Brain microvascular endothelial cell (primary cell): ENCODE data around the gene CCNI2.

ENCODE experiments used
- DNase-seq: peaks from one replicate; pipeline ENCODE4 v3.0.0-alpha.2; 2020
- H3K27ac ChIP-seq: fragments of 250-450 bp; sonication (Bioruptor Pico); 2 replicates; pipeline ENCODE4 v1.5.1; 2020; ENCODE audit warnings: mild to moderate bottlenecking, moderate library complexity
- H3K27me3 ChIP-seq: fragments of 250-450 bp; sonication (Bioruptor Pico); replicated peaks from 2 replicates; pipeline ENCODE4 v1.5.1; 2020; ENCODE audit warnings: mild to moderate bottlenecking
- H3K36me3 ChIP-seq: fragments of 250-450 bp; sonication (Bioruptor Pico); replicated peaks from 2 replicates; pipeline ENCODE4 v1.5.1; 2020; ENCODE audit warnings: mild to moderate bottlenecking
- H3K4me3 ChIP-seq: 2 replicates; pipeline ENCODE4 v1.5.1; 2011; ENCODE audit warnings: low read depth, mild to moderate bottlenecking, control low read depth, low read length, moderate library complexity
- CTCF ChIP-seq: IDR thresholded peaks from 2 replicates; pipeline ENCODE4 v1.5.1; 2011; ENCODE audit warnings: low read depth, mild to moderate bottlenecking, moderate library complexity, low read length, control low read depth, inconsistent platforms; ENCODE audit errors: missing control alignments
- in situ Hi-C: cut with HindIII; loops from 2 replicates; pipeline ENCODE4 v1.10.0; 2017; ENCODE audit warnings: low sequenced_read_pairs, low pct_ligation_motif_present

CCNI2 gene

DNA sequence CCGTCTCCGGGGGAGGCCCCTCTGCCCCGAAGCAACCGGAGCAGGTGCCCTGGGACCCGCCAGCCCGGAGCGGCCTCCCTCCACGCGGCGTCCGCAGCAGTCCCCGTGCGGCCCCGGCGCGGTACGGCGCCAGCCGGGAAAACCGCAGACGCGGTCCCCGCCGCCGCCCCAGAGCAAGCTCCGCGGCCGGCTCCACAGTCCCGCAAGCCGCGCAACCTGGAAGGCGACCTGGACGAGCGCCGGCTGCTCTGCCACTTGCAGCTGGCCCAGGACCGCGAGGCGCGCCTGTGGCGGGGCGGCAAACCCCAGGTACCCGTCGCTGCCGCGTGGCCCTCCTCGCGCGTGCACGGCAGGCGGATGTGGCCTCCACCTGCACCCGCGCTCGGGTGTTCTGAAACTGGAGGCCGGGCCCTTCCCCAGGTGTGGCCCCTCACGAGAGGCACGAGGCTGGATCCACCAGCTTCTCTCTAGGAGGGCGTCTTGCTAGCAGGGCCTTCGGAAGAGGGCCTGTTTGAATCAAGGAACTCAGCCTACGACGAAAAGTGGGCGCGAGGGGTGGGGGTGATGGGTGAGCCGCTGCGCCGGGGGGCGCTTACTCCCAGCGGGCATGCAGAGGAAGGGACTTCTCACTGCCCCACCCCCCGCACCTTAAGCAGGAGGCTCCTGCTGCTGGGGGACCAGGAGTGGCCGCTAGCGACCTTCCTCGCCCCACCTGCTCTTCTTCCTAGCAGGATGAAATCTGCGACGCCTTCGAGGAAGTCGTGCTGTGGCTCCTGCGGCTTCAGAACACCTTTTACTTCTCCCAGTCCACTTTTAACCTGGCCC lies 602 bp downstream of the CCNI2 start:
- no peak for DNase-seq
- no peak for TF ChIP-seq CTCF
- Histone ChIP-seq H3K4me3 (peak overlapping the region; percentile 44), H3K27me3 (peaks cover 19% of the 10 kb centered on the region), H3K27ac (no peak overlapping the region), H3K36me3 (no peaks in the 10 kb centered on the region)
- in situ Hi-C loops: no loop called here

DNA sequence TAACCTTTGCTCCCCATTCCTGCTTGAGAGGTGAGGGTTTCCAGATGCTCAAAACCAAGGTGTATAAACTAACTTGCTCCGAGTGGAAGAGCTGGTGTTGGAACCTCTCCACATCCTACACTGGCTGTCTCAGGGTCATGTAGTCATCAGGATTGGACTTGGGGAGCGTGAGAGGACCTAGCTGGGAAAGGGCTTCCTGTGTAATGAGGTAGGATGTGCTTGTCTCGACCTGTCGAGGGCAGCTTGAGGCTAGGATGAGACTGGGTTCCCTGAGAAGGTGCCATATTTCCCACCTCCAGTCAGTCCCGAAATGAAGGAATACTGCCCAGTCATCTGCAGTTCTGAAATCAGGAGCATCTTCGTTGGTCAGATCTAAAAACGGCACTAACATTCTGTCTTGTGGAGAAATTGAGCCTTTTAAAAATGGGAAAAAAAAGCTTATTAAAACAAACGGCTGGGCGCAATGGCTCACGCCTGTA lies 1.3 kb downstream of the CCNI2 start:
- TF ChIP-seq CTCF: no peak
- DNase-seq: no peak
- in situ Hi-C loops: no loop called here
- Histone ChIP-seq H3K4me3 (no peak overlapping the region), H3K27ac (no peak overlapping the region), H3K36me3 (no peaks in the 10 kb centered on the region), H3K27me3 (peaks cover 19% of the 10 kb centered on the region)

DNA sequence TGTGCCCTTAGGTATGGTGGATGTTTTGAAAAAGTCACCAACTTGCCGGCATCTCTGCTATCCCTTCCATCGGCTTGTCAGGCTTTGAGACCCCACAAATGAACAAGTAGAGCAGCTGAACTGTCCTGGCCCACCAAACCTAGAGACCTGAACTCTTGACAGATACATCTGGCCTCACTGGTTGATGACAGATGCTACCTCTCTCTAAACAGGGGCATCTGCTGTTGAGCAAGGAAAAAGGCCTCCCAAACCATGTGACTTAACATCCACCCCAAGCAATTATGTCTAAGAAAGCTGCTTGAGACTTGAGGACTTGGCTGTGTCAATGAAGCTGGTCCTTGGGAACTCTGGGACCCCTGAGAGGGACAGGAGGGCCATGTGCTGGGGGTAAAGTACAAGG lies 2.3 kb downstream of the CCNI2 start:
- no peak for TF ChIP-seq CTCF
- Histone ChIP-seq H3K27ac (no peak overlapping the region), H3K4me3 (no peak overlapping the region), H3K36me3 (no peaks in the 10 kb centered on the region), H3K27me3 (peaks cover 19% of the 10 kb centered on the region)
- DNase-seq: no peak
- in situ Hi-C loops: no loop called here

DNA sequence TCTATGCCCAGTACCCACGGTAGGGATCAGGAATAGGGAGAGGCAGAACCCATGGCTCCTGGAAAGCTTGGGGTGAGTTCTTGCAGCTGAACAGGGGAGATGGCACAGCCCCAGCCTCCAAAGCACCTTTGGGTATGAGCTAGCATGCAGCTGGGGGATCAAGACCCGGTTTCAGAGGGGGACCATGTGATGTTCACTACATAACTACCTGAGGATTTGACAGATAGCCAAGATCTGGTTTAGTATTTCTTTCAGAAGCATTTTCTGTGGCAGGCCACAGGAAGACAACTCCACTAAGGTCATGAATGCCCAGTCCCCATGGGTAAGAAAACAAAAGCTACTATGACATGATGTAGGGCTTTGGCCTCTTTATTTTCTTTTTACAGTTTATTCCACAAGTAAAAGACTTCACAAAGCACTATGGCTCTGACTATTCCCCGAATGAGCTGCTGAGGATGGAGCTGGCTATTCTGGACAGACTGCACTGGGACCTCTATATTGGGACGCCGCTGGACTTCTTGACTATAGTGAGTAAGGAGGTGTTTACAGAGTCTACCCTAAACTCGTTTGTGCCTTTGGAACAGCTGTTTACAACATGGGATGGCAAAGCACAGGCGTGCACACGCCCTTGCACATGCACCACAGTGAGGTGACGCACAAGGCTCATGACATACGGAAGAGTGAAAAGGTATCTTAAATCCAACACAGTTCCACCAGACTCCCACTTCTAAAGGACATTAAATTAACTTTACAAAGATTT lies 3.4 kb downstream of the CCNI2 start:
- Histone ChIP-seq H3K27ac (no peak overlapping the region), H3K36me3 (no peaks in the 10 kb centered on the region), H3K4me3 (no peak overlapping the region), H3K27me3 (peaks cover 19% of the 10 kb centered on the region)
- TF ChIP-seq CTCF: no peak
- no peak for DNase-seq
- in situ Hi-C loops: no loop called here

GRCh38 chr5:132751444-132751843 lies 4.2 kb downstream of the CCNI2 start:
- peak; percentile 76 for DNase-seq
- in situ Hi-C loops: no loop called here
- no peak overlapping the region for H3K4me3 ChIP-seq
- peaks cover 19% of the 10 kb centered on the region for H3K27me3 ChIP-seq
- no peak for TF ChIP-seq CTCF
- H3K36me3 ChIP-seq: no peaks in the 10 kb centered on the region
- no peak overlapping the region for H3K27ac ChIP-seq
